Stimulated activated naive CD8-positive, alpha-beta T cell treated with anti-CD3 and anti-CD28 coated beads, Interleukin-15, Interleukin-2, amounts not matched to agents 100 U/mL and 50 U/mL, for 24 hours (primary cell): Measurements from ENCODE around the gene NID1.
"Not testable (repeated sequence)": the region's sequence is repeated elsewhere in the genome, so short reads cannot be mapped to it uniquely, and the experiment has no call there.

Experiments used
- ATAC-seq: fragments of 150-1000 bp; cut with Tn5 transposase; one replicate; pipeline ENCODE4 v1.10.0; 2021
- DNase-seq: peaks from one replicate; pipeline ENCODE4 v3.0.0; 2021

Gene NID1

GRCh38 chr1:235938709-235939479 is 126.0 kb downstream of the NID1 start:
- ATAC-seq (peak; percentile 63), DNase-seq (no peak)

GRCh38 chr1:235937123-235937522 is 127.8 kb downstream of the NID1 start:
- DNase-seq: no peak

GRCh38 chr1:235935235-235936225 is 129.4 kb downstream of the NID1 start:
- ATAC-seq: no peak
- DNase-seq: no peak

More at GRCh38 chr1:235937123-235937522, 127.8 kb downstream of the NID1 start:
- peak; percentile 61 for ATAC-seq

GRCh38 chr1:235933766-235934116 is 131.1 kb downstream of the NID1 start:
- DNase-seq: no peak

GRCh38 chr1:235933017-235933765 is 131.7 kb downstream of the NID1 start:
- ATAC-seq (peak; percentile 16), DNase-seq (no peak)

More at GRCh38 chr1:235933766-235934116, 131.1 kb downstream of the NID1 start:
- no peak for ATAC-seq

- ATAC-seq: peak; percentile 49
These were observed 132.8 kb downstream of the NID1 start for GRCh38 chr1:235932090-235932510.

GRCh38 chr1:235931171-235931738 is 133.6 kb downstream of the NID1 start:
- no peak for DNase-seq

More at GRCh38 chr1:235932090-235932510, 132.8 kb downstream of the NID1 start:
- no peak for DNase-seq

GRCh38 chr1:235930543-235930942 is 134.3 kb downstream of the NID1 start:
- ATAC-seq (no peak), DNase-seq (no peak)

More at GRCh38 chr1:235931171-235931738, 133.6 kb downstream of the NID1 start:
- ATAC-seq: no peak

- DNase-seq (no peak), ATAC-seq (no peak)
These were observed 135.7 kb downstream of the NID1 start for GRCh38 chr1:235929216-235929615.

- DNase-seq: no peak
- no peak for ATAC-seq
These were observed 136.7 kb downstream of the NID1 start for GRCh38 chr1:235928197-235928596.

- DNase-seq, ATAC-seq: not testable (repeated sequence)
These were observed 137.3 kb downstream of the NID1 start for GRCh38 chr1:235927551-235927950.
